GM23338 (cell line): Measurements from ENCODE around the gene USPL1. TPM values are rescaled to one million over a fixed set of nuclear protein-coding genes. Genes with fewer than 3 reads are reported as not detected.

ENCODE experiments used
- ATAC-seq: fragments of 200-7000 bp; cut with Tn5 transposase; 3 replicates; pipeline ENCODE4 v1.9.1; 2020
- DNase-seq: peaks from one replicate; pipeline ENCODE4 v3.0.0-alpha.2; 2015; ENCODE audit warnings: low spot score
- H2AFZ ChIP-seq: fragments of 200-600 bp; sonication (generic); 2 replicates; pipeline ENCODE4 v1.8.0; 2016; ENCODE audit warnings: antibody characterized with exemption, mild to moderate bottlenecking, moderate library complexity
- H3F3A ChIP-seq: fragments of 200-600 bp; sonication (generic); replicated peaks from 2 replicates; pipeline ENCODE4 v1.8.0; 2017; ENCODE audit warnings: antibody characterized with exemption, mixed run types, low read depth
- H3K27ac ChIP-seq: fragments of 200-600 bp; sonication (generic); 2 replicates; pipeline ENCODE4 v1.6.1; 2016; ENCODE audit warnings: low read depth
- H3K27me3 ChIP-seq: fragments of 200-600 bp; sonication (generic); 2 replicates; pipeline ENCODE4 v1.8.0; 2016; ENCODE audit warnings: mild to moderate bottlenecking, mixed run types, moderate library complexity; ENCODE audit not compliant: insufficient read depth
- H3K36me3 ChIP-seq: fragments of 200-600 bp; sonication (generic); 2 replicates; pipeline ENCODE4 v1.8.0; 2016; ENCODE audit warnings: mild to moderate bottlenecking; ENCODE audit not compliant: insufficient read depth
- H3K4me1 ChIP-seq: fragments of 200-600 bp; sonication (generic); 2 replicates; pipeline ENCODE4 v1.8.0; 2016; ENCODE audit warnings: mild to moderate bottlenecking, moderate library complexity; ENCODE audit not compliant: insufficient read depth
- H3K4me2 ChIP-seq: fragments of 200-600 bp; sonication (generic); 2 replicates; pipeline ENCODE4 v1.7.1; 2017; ENCODE audit warnings: mixed run types
- H3K4me3 ChIP-seq: fragments of 200-600 bp; sonication (generic); 2 replicates; pipeline ENCODE4 v1.6.1; 2016; ENCODE audit warnings: mixed run types
- H3K79me2 ChIP-seq: fragments of 200-600 bp; sonication (generic); replicated peaks from 2 replicates; pipeline ENCODE4 v1.8.0; 2017; ENCODE audit warnings: mild to moderate bottlenecking; ENCODE audit not compliant: insufficient read depth
- H3K9me2 ChIP-seq: fragments of 200-600 bp; sonication (generic); 2 replicates; pipeline ENCODE4 v1.8.0; 2017; ENCODE audit not compliant: insufficient read depth
- H4K20me1 ChIP-seq: fragments of 200-600 bp; sonication (generic); replicated peaks from 2 replicates; pipeline ENCODE4 v1.8.0; 2017; ENCODE audit warnings: mild to moderate bottlenecking; ENCODE audit not compliant: insufficient read depth
- H3K27ac Mint-ChIP-seq: 2 replicates; pipeline ENCODE4 v1.8.0; 2020; ENCODE audit warnings: inconsistent platforms, mild to moderate bottlenecking, moderate library complexity, mixed read lengths
- H3K27me3 Mint-ChIP-seq: 3 replicates; pipeline ENCODE4 v1.8.0; 2022; ENCODE audit warnings: low read depth, mild to moderate bottlenecking, moderate library complexity, mixed read lengths, inconsistent platforms; ENCODE audit not compliant: insufficient read depth, poor library complexity
- H3K36me3 Mint-ChIP-seq: 3 replicates; pipeline ENCODE4 v1.8.0; 2021; ENCODE audit warnings: low read depth, mild to moderate bottlenecking, inconsistent platforms, moderate library complexity, mixed read lengths
- H3K4me1 Mint-ChIP-seq: 3 replicates; pipeline ENCODE4 v1.8.0; 2020; ENCODE audit warnings: mild to moderate bottlenecking, inconsistent platforms, mixed read lengths
- H3K4me3 Mint-ChIP-seq: 3 replicates; pipeline ENCODE4 v1.8.0; 2021; ENCODE audit warnings: moderate library complexity, mild to moderate bottlenecking, inconsistent platforms, mixed read lengths
- H3K9me3 Mint-ChIP-seq: 3 replicates; pipeline ENCODE4 v1.8.0; 2020; ENCODE audit warnings: moderate library complexity, mild to moderate bottlenecking, inconsistent platforms, mixed read lengths
- CREB1 ChIP-seq: fragments of 250-450 bp; sonication (Bioruptor Pico); IDR thresholded peaks from 2 replicates; pipeline ENCODE4 v1.5.0; 2020; ENCODE audit warnings: low read depth, mild to moderate bottlenecking, moderate library complexity
- EZH2 ChIP-seq: fragments of 200-600 bp; sonication (generic); IDR thresholded peaks from one replicate; pipeline ENCODE4 v1.8.0; 2017; ENCODE audit warnings: antibody characterized with exemption, mild to moderate bottlenecking, low read depth; ENCODE audit not compliant: unreplicated experiment
- EZH2phosphoT487 ChIP-seq: fragments of 200-600 bp; sonication (generic); IDR thresholded peaks from one replicate; pipeline ENCODE4 v1.8.1; 2018; ENCODE audit warnings: antibody characterized with exemption; ENCODE audit not compliant: unreplicated experiment
- JUNB ChIP-seq: IDR thresholded peaks from one replicate; pipeline ENCODE4 v1.6.1; 2016; ENCODE audit warnings: antibody characterized with exemption; ENCODE audit not compliant: unreplicated experiment
- NANOG ChIP-seq: IDR thresholded peaks from 2 replicates; pipeline ENCODE4 v1.6.1; 2016; ENCODE audit warnings: antibody characterized with exemption, borderline replicate concordance
- POLR2AphosphoS5 ChIP-seq: IDR thresholded peaks from 2 replicates; pipeline ENCODE4 v1.6.1; 2016; ENCODE audit warnings: antibody characterized with exemption, low read depth
- STAT1 ChIP-seq: IDR thresholded peaks from one replicate; pipeline ENCODE4 v1.6.1; 2016; ENCODE audit warnings: antibody characterized with exemption; ENCODE audit not compliant: unreplicated experiment
- ZNF114 ChIP-seq: fragments of 250-450 bp; sonication (Bioruptor Pico); IDR thresholded peaks from 2 replicates; pipeline ENCODE4 v1.5.0; 2020; ENCODE audit warnings: mild to moderate bottlenecking, moderate library complexity
- ZNF462 ChIP-seq: fragments of 250-450 bp; sonication (Bioruptor Pico); IDR thresholded peaks from 2 replicates; pipeline ENCODE4 v1.5.0; 2020; ENCODE audit warnings: mild to moderate bottlenecking, moderate library complexity
- polyA plus RNA-seq: library from polyadenylated mRNA; unstranded; fragments of >200 nt; fragmentation: Nextera tagmentation; extraction: Ambion mirVana; gene quantifications from 2 replicates; pipeline ENCODE4 v1.2.1, GENCODE V29; 2016
- total RNA-seq: library from RNA; depleted of rRNA; stranded (reverse); fragments of >200 nt; shearing (Covaris generic); gene quantifications from 2 replicates; pipeline ENCODE4 v1.2.3, GENCODE V29; 2014
- TF ChIP-seq, protein P1 (sequence below): IDR thresholded peaks from one replicate; pipeline ENCODE4 v1.6.1; 2018; ENCODE audit warnings: antibody characterized with exemption; ENCODE audit not compliant: unreplicated experiment
- TF ChIP-seq, protein P2 (sequence below), 2 experiments: fragments of 200-600 bp in 1 of 2; sonication (generic) in 1 of 2; conservative IDR thresholded peaks; 2 replicates each; pipeline versions ENCODE4 v1.5.1 to v1.6.1; 2016 to 2017; ENCODE audit warnings: antibody characterized with exemption in 2 of 2, low read depth in 2 of 2, mild to moderate bottlenecking in 2 of 2, moderate library complexity in 1 of 2

The USPL1 gene
- total and polyA plus RNA-seq, 2 experiments from 2014 or later, result 12.4 to 24.1 TPM

DNA sequence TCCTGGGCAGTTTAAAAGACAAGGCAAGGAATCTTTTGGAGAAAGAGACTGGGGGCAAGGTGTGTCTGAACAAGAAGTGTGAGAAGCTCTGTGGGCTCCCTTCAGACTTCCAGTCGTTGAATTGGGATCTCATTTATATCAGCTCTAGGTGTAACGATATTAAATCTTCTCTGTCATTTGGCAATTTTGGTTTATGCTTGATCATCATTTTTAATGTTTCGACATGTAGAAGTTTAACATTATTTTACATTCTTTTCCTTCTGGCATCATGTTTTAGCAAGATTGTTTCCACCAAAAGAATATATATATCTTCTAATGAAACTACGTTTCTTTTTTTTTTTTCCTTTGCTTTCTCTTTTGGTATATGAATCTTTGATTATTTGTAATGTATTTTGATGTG, 49.3 kb downstream of the USPL1 start:
- ATAC-seq (no peak), DNase-seq (no peak)
- Histone ChIP-seq H4K20me1 (no peaks in the 10 kb centered on the region), H3K27me3 (no peaks in the 10 kb centered on the region), H3K4me3 (no peak overlapping the region), H3K9me2 (no peaks in the 10 kb centered on the region), H3K36me3 (no peaks in the 10 kb centered on the region), H3K79me2 (no peaks in the 10 kb centered on the region), H3K4me1 (no peaks in the 10 kb centered on the region), H3K27ac (no peak overlapping the region), H2AFZ (no peak overlapping the region), H3F3A (no peaks in the 10 kb centered on the region), H3K4me2 (no peak overlapping the region)
- H3K36me3 Mint-ChIP-seq, result no peaks in the 10 kb centered on the region
- H3K27me3 Mint-ChIP-seq, result peaks cover 2% of the 10 kb centered on the region
- TF ChIP-seq EZH2, result no peak
- no peak for TF ChIP-seq JUNB
- no peak for TF ChIP-seq STAT1
- TF ChIP-seq, protein P1, sequence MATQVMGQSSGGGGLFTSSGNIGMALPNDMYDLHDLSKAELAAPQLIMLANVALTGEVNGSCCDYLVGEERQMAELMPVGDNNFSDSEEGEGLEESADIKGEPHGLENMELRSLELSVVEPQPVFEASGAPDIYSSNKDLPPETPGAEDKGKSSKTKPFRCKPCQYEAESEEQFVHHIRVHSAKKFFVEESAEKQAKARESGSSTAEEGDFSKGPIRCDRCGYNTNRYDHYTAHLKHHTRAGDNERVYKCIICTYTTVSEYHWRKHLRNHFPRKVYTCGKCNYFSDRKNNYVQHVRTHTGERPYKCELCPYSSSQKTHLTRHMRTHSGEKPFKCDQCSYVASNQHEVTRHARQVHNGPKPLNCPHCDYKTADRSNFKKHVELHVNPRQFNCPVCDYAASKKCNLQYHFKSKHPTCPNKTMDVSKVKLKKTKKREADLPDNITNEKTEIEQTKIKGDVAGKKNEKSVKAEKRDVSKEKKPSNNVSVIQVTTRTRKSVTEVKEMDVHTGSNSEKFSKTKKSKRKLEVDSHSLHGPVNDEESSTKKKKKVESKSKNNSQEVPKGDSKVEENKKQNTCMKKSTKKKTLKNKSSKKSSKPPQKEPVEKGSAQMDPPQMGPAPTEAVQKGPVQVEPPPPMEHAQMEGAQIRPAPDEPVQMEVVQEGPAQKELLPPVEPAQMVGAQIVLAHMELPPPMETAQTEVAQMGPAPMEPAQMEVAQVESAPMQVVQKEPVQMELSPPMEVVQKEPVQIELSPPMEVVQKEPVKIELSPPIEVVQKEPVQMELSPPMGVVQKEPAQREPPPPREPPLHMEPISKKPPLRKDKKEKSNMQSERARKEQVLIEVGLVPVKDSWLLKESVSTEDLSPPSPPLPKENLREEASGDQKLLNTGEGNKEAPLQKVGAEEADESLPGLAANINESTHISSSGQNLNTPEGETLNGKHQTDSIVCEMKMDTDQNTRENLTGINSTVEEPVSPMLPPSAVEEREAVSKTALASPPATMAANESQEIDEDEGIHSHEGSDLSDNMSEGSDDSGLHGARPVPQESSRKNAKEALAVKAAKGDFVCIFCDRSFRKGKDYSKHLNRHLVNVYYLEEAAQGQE, result no peak
- no peak for TF ChIP-seq ZNF114
- no peak for TF ChIP-seq NANOG
- TF ChIP-seq POLR2AphosphoS5, result no peak
- no peak for TF ChIP-seq CREB1 (CRISPR knock-in tag)
- TF ChIP-seq, protein P2, sequence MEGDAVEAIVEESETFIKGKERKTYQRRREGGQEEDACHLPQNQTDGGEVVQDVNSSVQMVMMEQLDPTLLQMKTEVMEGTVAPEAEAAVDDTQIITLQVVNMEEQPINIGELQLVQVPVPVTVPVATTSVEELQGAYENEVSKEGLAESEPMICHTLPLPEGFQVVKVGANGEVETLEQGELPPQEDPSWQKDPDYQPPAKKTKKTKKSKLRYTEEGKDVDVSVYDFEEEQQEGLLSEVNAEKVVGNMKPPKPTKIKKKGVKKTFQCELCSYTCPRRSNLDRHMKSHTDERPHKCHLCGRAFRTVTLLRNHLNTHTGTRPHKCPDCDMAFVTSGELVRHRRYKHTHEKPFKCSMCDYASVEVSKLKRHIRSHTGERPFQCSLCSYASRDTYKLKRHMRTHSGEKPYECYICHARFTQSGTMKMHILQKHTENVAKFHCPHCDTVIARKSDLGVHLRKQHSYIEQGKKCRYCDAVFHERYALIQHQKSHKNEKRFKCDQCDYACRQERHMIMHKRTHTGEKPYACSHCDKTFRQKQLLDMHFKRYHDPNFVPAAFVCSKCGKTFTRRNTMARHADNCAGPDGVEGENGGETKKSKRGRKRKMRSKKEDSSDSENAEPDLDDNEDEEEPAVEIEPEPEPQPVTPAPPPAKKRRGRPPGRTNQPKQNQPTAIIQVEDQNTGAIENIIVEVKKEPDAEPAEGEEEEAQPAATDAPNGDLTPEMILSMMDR (conservative IDR thresholded peaks at IDR 0.05; ENCODE audit: low read depth in 2 of 2), result no peak
- no peak for TF ChIP-seq EZH2phosphoT487
- H3K9me3 Mint-ChIP-seq, result no peaks in the 10 kb centered on the region
- H3K4me1 Mint-ChIP-seq, result 0 out of 3 replicates have a peak, but pooled peaks cover 3% of the 10 kb centered on the region
- no peak overlapping the region for H3K4me3 Mint-ChIP-seq
- H3K27ac Mint-ChIP-seq, result no peak overlapping the region

DNA sequence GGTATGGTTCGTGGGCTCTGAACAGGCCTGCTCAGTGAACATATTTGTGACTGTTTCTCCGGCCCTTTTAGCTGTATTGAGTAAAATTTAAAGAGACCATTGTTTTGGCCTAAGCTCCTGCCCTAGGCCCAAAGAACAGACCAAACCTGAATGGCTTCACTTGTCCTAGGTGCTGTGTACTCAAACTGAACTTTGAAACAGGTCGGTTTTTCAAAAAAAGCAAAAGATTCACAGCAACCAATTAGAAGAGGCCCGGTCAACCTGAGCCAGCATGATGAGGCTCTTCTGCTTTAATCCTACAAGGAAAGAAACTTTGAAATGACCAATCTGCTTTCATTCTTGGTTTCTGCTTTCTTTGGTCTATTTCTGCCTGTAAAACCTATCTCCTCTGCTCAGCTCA, 50.6 kb downstream of the USPL1 start:
- Mint-ChIP-seq H3K9me3 (no peaks in the 10 kb centered on the region), H3K4me3 (no peak overlapping the region), H3K4me1 (0 out of 3 replicates have a peak, but pooled peaks cover 3% of the 10 kb centered on the region), H3K27me3 (peaks cover 2% of the 10 kb centered on the region), H3K27ac (no peak overlapping the region), H3K36me3 (no peaks in the 10 kb centered on the region)
- Histone ChIP-seq H2AFZ (no peak overlapping the region), H3K36me3 (no peaks in the 10 kb centered on the region), H3F3A (no peaks in the 10 kb centered on the region), H4K20me1 (no peaks in the 10 kb centered on the region), H3K79me2 (no peaks in the 10 kb centered on the region), H3K4me3 (no peak overlapping the region), H3K27me3 (no peaks in the 10 kb centered on the region), H3K4me2 (no peak overlapping the region), H3K4me1 (no peaks in the 10 kb centered on the region), H3K27ac (no peak overlapping the region), H3K9me2 (no peaks in the 10 kb centered on the region)
- DNase-seq (no peak), ATAC-seq (no peak)
- TF ChIP-seq JUNB (no peak), ZNF462 (CRISPR knock-in tag) (no peak), POLR2AphosphoS5 (no peak), NANOG (no peak), EZH2 (no peak), CREB1 (CRISPR knock-in tag) (no peak)
